ENCODE results near the gene ATP5F1D. TPM values are rescaled to one million over a fixed set of nuclear protein-coding genes. Genes with fewer than 3 reads are reported as not detected.
"Not testable (repeated sequence)": the region's sequence is repeated elsewhere in the genome, so short reads cannot be mapped to it uniquely, and the experiment has no call there.

ATP5F1D gene
- total RNA-seq, 1 donor from 2014 or later, result 116 TPM

GRCh38 chr19:1243768-1244692 lies 2.5 kb downstream of the ATP5F1D start:
- Histone ChIP-seq H3K4me3 (peak overlapping the region; percentile 42), H3K27me3 (ENCODE audit: low read depth) (no peaks in the 10 kb centered on the region), H3K9me3 (no peaks in the 10 kb centered on the region), H3K27ac (peak overlapping the region; percentile 81), H3K36me3 (peaks cover 4% of the 10 kb centered on the region), H3K4me1 (peaks cover 69% of the 10 kb centered on the region)
- peak; percentile 98 for TF ChIP-seq CTCF (IDR thresholded peaks at IDR 0.05)
- peak; percentile 91 for DNase-seq
- ATAC-seq, result peak; percentile 60 to 71
- intact Hi-C loops (cut with DNase I), result no loop called here

GRCh38 chr19:1244693-1245451 lies 3.3 kb downstream of the ATP5F1D start:
- peaks cover 69% of the 10 kb centered on the region for H3K4me1 ChIP-seq
- peak overlapping the region; percentile 42 for H3K4me3 ChIP-seq
- TF ChIP-seq CTCF (IDR thresholded peaks at IDR 0.05), result no peak
- no peaks in the 10 kb centered on the region for H3K27me3 ChIP-seq (ENCODE audit: low read depth)
- intact Hi-C loops (cut with DNase I), result no loop called here
- peak overlapping the region; percentile 81 for H3K27ac ChIP-seq
- H3K36me3 ChIP-seq, result peaks cover 4% of the 10 kb centered on the region
- ATAC-seq (peak; percentile 39 to 48), DNase-seq (peak; percentile 89)
- no peaks in the 10 kb centered on the region for H3K9me3 ChIP-seq

GRCh38 chr19:1245494-1246264 lies 4.1 kb downstream of the ATP5F1D start:
- peaks cover 66% of the 10 kb centered on the region for H3K4me1 ChIP-seq
- no peaks in the 10 kb centered on the region for H3K9me3 ChIP-seq
- H3K36me3 ChIP-seq, result peaks cover 4% of the 10 kb centered on the region
- no peak for ATAC-seq
- no peaks in the 10 kb centered on the region for H3K27me3 ChIP-seq (ENCODE audit: low read depth)
- H3K27ac ChIP-seq, result peak overlapping the region; percentile 81
- DNase-seq, result peak; percentile 77
- H3K4me3 ChIP-seq, result no peak overlapping the region
- intact Hi-C loops (cut with DNase I), result no loop called here
- TF ChIP-seq CTCF (IDR thresholded peaks at IDR 0.05), result no peak

- intact Hi-C loops (cut with DNase I); H3K9me3 ChIP-seq; H3K36me3 ChIP-seq; H3K4me3 ChIP-seq; H3K27me3 ChIP-seq (ENCODE audit: low read depth); DNase-seq; ATAC-seq: not testable (repeated sequence)
- Histone ChIP-seq H3K4me1 (peaks cover 59% of the 10 kb centered on the region), H3K27ac (peak overlapping the region; percentile 18)
Measured at GRCh38 chr19:1246265-1247087, 4.9 kb downstream of the ATP5F1D start.

- Histone ChIP-seq H3K4me1 (peaks cover 56% of the 10 kb centered on the region), H3K36me3 (peaks cover 12% of the 10 kb centered on the region), H3K27ac (peak overlapping the region; percentile 98), H3K27me3 (ENCODE audit: low read depth) (no peaks in the 10 kb centered on the region), H3K9me3 (no peaks in the 10 kb centered on the region), H3K4me3 (peak overlapping the region; percentile 77)
- TF ChIP-seq CTCF (IDR thresholded peaks at IDR 0.05), result no peak
- peak; percentile 79 for DNase-seq
- intact Hi-C loops (cut with DNase I), result no loop called here
- no peak for ATAC-seq
Measured at GRCh38 chr19:1247748-1248138, 6.2 kb downstream of the ATP5F1D start.

Measured in lower lobe of right lung (tissue), 2 donors.